Mammary epithelial cell (primary cell): Measurements from ENCODE around the gene CNTNAP3B.
"Not testable (repeated sequence)": the region's sequence is repeated elsewhere in the genome, so short reads cannot be mapped to it uniquely, and the experiment has no call there.

Experiments
- EZH2 ChIP-seq: IDR thresholded peaks from 2 replicates; pipeline ENCODE4 v1.6.1; 2012; ENCODE audit warnings: low read length, inconsistent platforms, borderline replicate concordance
- TF ChIP-seq, protein P1 (sequence below), 2 donors: IDR thresholded peaks in 1 of 2; conservative IDR thresholded peaks in 1 of 2; 2 replicates each; pipeline ENCODE4 v1.5.1; 2011 to 2012; ENCODE audit warnings: inconsistent platforms in 2 of 2, low read length in 2 of 2, mild to moderate bottlenecking in 2 of 2, control low read depth in 1 of 2, low read depth in 1 of 2; ENCODE audit not compliant: insufficient read depth in 1 of 2; ENCODE audit errors: extremely low read depth in 1 of 2

DNA sequence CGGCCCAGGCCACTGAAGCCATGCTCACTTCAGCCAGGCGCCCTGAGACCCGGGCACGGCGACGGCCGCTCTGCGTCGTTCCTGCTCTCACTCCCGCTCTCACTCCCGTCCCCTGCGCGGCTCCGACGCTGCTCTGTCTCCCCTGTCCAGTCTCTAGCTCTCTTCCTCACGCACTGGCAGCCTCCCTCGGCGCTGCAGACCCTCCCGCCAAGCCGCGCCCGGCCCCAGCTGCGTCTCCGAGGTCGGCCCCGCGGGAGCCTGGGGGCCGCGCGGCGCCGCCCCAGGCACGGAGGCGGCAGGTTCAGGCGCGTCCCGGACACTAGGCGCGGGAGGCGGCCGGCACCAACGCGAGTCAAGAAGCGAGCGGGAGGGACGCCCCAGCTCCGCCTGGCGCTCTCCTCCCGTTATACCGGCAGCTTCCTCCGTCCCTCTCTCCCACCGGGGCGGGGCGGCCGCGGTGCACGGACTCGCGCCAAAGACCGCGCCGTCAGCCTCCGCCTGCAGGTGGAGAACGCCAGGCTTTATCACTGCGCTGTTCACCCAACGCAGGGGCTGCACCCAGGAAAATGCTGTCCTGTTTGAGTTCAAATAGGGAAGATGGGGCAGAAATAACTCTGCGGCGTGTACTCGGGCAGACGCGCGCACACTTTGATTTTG lies at the start of gene CNTNAP3B:
- TF ChIP-seq, protein P1, sequence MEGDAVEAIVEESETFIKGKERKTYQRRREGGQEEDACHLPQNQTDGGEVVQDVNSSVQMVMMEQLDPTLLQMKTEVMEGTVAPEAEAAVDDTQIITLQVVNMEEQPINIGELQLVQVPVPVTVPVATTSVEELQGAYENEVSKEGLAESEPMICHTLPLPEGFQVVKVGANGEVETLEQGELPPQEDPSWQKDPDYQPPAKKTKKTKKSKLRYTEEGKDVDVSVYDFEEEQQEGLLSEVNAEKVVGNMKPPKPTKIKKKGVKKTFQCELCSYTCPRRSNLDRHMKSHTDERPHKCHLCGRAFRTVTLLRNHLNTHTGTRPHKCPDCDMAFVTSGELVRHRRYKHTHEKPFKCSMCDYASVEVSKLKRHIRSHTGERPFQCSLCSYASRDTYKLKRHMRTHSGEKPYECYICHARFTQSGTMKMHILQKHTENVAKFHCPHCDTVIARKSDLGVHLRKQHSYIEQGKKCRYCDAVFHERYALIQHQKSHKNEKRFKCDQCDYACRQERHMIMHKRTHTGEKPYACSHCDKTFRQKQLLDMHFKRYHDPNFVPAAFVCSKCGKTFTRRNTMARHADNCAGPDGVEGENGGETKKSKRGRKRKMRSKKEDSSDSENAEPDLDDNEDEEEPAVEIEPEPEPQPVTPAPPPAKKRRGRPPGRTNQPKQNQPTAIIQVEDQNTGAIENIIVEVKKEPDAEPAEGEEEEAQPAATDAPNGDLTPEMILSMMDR (conservative IDR thresholded peaks at IDR 0.05 in 1 of 2, IDR thresholded peaks at IDR 0.05 in 1 of 2; ENCODE audit: extremely low read depth in 1 of 2, insufficient read depth in 1 of 2, low read depth in 1 of 2, low read length in 2 of 2), result not testable (repeated sequence)
- TF ChIP-seq EZH2, result not testable (repeated sequence)
